MCF 10A (cell line): ENCODE measurements around the gene PGRMC2. TPM values are rescaled to one million over a fixed set of nuclear protein-coding genes. Genes with fewer than 3 reads are reported as not detected.
A peak's percentile ranks its signal among the peaks of the same experiment; 100 is the strongest.

ENCODE experiments used
- BruUV-seq: library from RNA; stranded (reverse); fragments of 400-500 nt; replicated peaks from 2 replicates; lab custom pipeline; 2021; lab: Mats Ljungman, UMichigan
- CTCF ChIA-PET: fragments of 300-600 bp; sonication (Branson Sonifier 250); formaldehyde crosslinking; extraction: SDS; loops from one replicate; lab custom pipeline; 2021; ENCODE audit warnings: antibody characterized with exemption, inconsistent platforms; lab: Yijun Ruan, JAX
- POLR2A ChIA-PET: fragments of 300-600, 350-650 bp; sonication (Branson Sonifier 250); formaldehyde crosslinking; extraction: SDS; loops from one replicate; lab custom pipeline; 2020; ENCODE audit warnings: antibody characterized with exemption, inconsistent platforms; lab: Yijun Ruan, JAX
- DNase-seq: peaks from one replicate; pipeline ENCODE4 v3.0.0-alpha.2; 2018; ENCODE audit not compliant: unreplicated experiment
- H3K27ac Mint-ChIP-seq: one replicate; pipeline ENCODE4 v1.8.0; 2022; ENCODE audit warnings: mild to moderate bottlenecking, low read depth, mixed read lengths; ENCODE audit not compliant: unreplicated experiment
- H3K27me3 Mint-ChIP-seq: one replicate; pipeline ENCODE4 v1.8.0; 2022; ENCODE audit warnings: mixed read lengths; ENCODE audit not compliant: insufficient read depth, unreplicated experiment
- H3K36me3 Mint-ChIP-seq: one replicate; pipeline ENCODE4 v1.8.0; 2022; ENCODE audit warnings: mild to moderate bottlenecking, moderate library complexity, mixed read lengths; ENCODE audit not compliant: insufficient read depth, unreplicated experiment
- H3K4me1 Mint-ChIP-seq: one replicate; pipeline ENCODE4 v1.8.0; 2022; ENCODE audit warnings: mixed read lengths; ENCODE audit not compliant: insufficient read depth, unreplicated experiment
- H3K4me3 Mint-ChIP-seq: one replicate; pipeline ENCODE4 v1.8.0; 2022; ENCODE audit warnings: mild to moderate bottlenecking, moderate library complexity, mixed read lengths; ENCODE audit not compliant: unreplicated experiment
- H3K9me3 Mint-ChIP-seq: one replicate; pipeline ENCODE4 v1.8.0; 2022; ENCODE audit warnings: mixed read lengths; ENCODE audit not compliant: unreplicated experiment
- CTCF ChIP-seq: fragments of 200-600 bp; IDR thresholded peaks from one replicate; pipeline ENCODE4 v1.8.0; 2022; ENCODE audit warnings: antibody characterized with exemption, mild to moderate bottlenecking; ENCODE audit not compliant: unreplicated experiment
- intact Hi-C: fragments of 100-400 bp; cut with micrococcal nuclease; formaldehyde crosslinking; loops from 2 replicates; pipeline ENCODE4 v1.14.1; 2022
- total RNA-seq: library from RNA; stranded (reverse); gene quantifications from 2 replicates; pipeline ENCODE4 v1.2.3, GENCODE V29; 2022

Gene PGRMC2
- total RNA-seq, 1 experiment from 2014 or later: 54.3 TPM

GRCh38 chr4:128220286-128221235 is 67.1 kb downstream of the PGRMC2 start:
- ChIA-PET CTCF (interaction anchor here (0.6 to 1.7 kb wide), 9 partner anchors 9 to 209 kb away, joined by 3 to 6 read pairs (median 3); no protein-coding TSS in a partner anchor), POLR2A (interaction anchor here (0.7 kb wide), 1 partner anchor 12 kb away, joined by 3 read pairs; no protein-coding TSS in a partner anchor)
- intact Hi-C loops: loop anchor here (5.0 to 10.0 kb wide), 2 partner anchors 67 to 204 kb away; partner anchors contain the start of gene PGRMC2
- Mint-ChIP-seq H3K27me3 (no peaks in the 10 kb centered on the region), H3K4me1 (no peaks in the 10 kb centered on the region), H3K9me3 (no peaks in the 10 kb centered on the region), H3K36me3 (no peaks in the 10 kb centered on the region), H3K4me3 (no peak overlapping the region), H3K27ac (no peak overlapping the region)
- BruUV-seq: no TSS peak
- peak; percentile 59 for DNase-seq
- TF ChIP-seq CTCF: peak; percentile 29

Other genes starting within 250 kb of the PGRMC2 start
- 56.1 and 62.8 TPM in 2 replicates for gene LARP1B, start 226.5 kb downstream of the PGRMC2 start, total RNA-seq